NCI-H1694 (cell line): ENCODE data around the gene PSEN1.
"Not testable (repeated sequence)": the region's sequence is repeated elsewhere in the genome, so short reads cannot be mapped to it uniquely, and the experiment has no call there.

Experiments used
- DNase-seq: peaks from one replicate; lab custom pipeline; 2025; lab: John Stamatoyannopoulos, UW

PSEN1 gene

GRCh38 chr14:73167727-73168126 is 31.4 kb downstream of the PSEN1 start:
- DNase-seq, result no peak

- no peak for DNase-seq
Measured at GRCh38 chr14:73168274-73168673, 32.0 kb downstream of the PSEN1 start.

- DNase-seq, result no peak
Measured at GRCh38 chr14:73168691-73169090, 32.4 kb downstream of the PSEN1 start.

GRCh38 chr14:73169855-73170254 is 33.5 kb downstream of the PSEN1 start:
- DNase-seq, result not testable (repeated sequence)

GRCh38 chr14:73170686-73171085 is 34.4 kb downstream of the PSEN1 start:
- DNase-seq, result no peak

- DNase-seq, result no peak
Measured at GRCh38 chr14:73172500-73172899, 36.2 kb downstream of the PSEN1 start.

GRCh38 chr14:73173092-73173735 is 36.9 kb downstream of the PSEN1 start:
- peak; percentile 94 for DNase-seq

GRCh38 chr14:73176685-73177084 is 40.4 kb downstream of the PSEN1 start:
- no peak for DNase-seq

- DNase-seq, result no peak
Measured at GRCh38 chr14:73180385-73180805, 44.1 kb downstream of the PSEN1 start.

- not testable (repeated sequence) for DNase-seq
Measured at GRCh38 chr14:73180969-73181368, 44.7 kb downstream of the PSEN1 start.

- DNase-seq, result no peak
Measured at GRCh38 chr14:73188501-73188911, 52.2 kb downstream of the PSEN1 start.

GRCh38 chr14:73189651-73190050 is 53.3 kb downstream of the PSEN1 start:
- no peak for DNase-seq

- no peak for DNase-seq
Measured at GRCh38 chr14:73191441-73191840, 55.1 kb downstream of the PSEN1 start.

GRCh38 chr14:73194306-73194705 is 58.0 kb downstream of the PSEN1 start:
- not testable (repeated sequence) for DNase-seq

- no peak for DNase-seq
Measured at GRCh38 chr14:73198253-73198652, 61.9 kb downstream of the PSEN1 start.

GRCh38 chr14:73203527-73203926 is 67.2 kb downstream of the PSEN1 start:
- DNase-seq, result no peak

- DNase-seq, result no peak
Measured at GRCh38 chr14:73207615-73208014, 71.3 kb downstream of the PSEN1 start.

- no peak for DNase-seq
Measured at GRCh38 chr14:73208390-73208789, 72.1 kb downstream of the PSEN1 start.

GRCh38 chr14:73208846-73209245 is 72.5 kb downstream of the PSEN1 start:
- no peak for DNase-seq

- DNase-seq, result no peak
Measured at GRCh38 chr14:73209953-73210352, 73.6 kb downstream of the PSEN1 start.

- no peak for DNase-seq
Measured at GRCh38 chr14:73211251-73212040, 75.1 kb downstream of the PSEN1 start.

GRCh38 chr14:73216030-73216429 is 79.7 kb downstream of the PSEN1 start:
- DNase-seq, result no peak

- DNase-seq, result no peak
Measured at GRCh38 chr14:73217411-73217810, 81.1 kb downstream of the PSEN1 start.

GRCh38 chr14:73220061-73220460 is 83.8 kb downstream of the PSEN1 start:
- peak; percentile 54 for DNase-seq
